ENCODE results near the gene ELAC2.

DNA sequence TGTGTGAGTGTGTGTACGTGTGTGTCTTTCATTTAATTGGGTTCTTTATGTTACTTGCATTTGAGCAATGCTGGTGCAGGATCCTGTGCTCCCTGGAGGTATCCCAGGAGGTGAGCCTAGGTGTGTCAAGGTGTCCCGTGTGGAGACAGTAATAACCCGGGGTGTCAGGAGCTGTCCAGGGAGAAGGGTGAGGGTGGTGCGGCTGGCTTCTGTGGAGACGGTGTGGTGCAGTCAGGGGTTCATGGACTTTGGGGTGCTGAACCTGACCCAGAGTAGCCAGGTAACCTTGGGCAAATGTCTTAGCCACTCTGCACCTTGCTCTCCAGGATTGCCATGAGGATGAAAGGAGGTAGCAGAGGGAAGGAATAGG is 7.4 kb upstream of the ELAC2 start:
- TF ChIP-seq, protein P1, sequence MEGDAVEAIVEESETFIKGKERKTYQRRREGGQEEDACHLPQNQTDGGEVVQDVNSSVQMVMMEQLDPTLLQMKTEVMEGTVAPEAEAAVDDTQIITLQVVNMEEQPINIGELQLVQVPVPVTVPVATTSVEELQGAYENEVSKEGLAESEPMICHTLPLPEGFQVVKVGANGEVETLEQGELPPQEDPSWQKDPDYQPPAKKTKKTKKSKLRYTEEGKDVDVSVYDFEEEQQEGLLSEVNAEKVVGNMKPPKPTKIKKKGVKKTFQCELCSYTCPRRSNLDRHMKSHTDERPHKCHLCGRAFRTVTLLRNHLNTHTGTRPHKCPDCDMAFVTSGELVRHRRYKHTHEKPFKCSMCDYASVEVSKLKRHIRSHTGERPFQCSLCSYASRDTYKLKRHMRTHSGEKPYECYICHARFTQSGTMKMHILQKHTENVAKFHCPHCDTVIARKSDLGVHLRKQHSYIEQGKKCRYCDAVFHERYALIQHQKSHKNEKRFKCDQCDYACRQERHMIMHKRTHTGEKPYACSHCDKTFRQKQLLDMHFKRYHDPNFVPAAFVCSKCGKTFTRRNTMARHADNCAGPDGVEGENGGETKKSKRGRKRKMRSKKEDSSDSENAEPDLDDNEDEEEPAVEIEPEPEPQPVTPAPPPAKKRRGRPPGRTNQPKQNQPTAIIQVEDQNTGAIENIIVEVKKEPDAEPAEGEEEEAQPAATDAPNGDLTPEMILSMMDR (IDR thresholded peaks at IDR 0.05; ENCODE audit: low read depth, low read length): no peak
- TF ChIP-seq EZH2phosphoT487 (IDR thresholded peaks at IDR 0.05; ENCODE audit: low read depth): no peak
